H9 (cell line): Measurements from ENCODE around the gene CLCNKB. TPM values are rescaled to one million over a fixed set of nuclear protein-coding genes. Genes with fewer than 3 reads are reported as not detected.
A peak's percentile ranks its signal among the peaks of the same experiment; 100 is the strongest.

Source experiments
- DNase-seq: peaks from one replicate; pipeline ENCODE4 v3.0.0-alpha.2; 2017
- H2AFZ ChIP-seq: one replicate; pipeline ENCODE4 v1.6.1; 2013; ENCODE audit warnings: mild to moderate bottlenecking, low read length, control low read depth, moderate library complexity
- H2AK5ac ChIP-seq: 2 replicates; pipeline ENCODE4 v1.6.1; 2013; ENCODE audit warnings: low read length, control low read depth, mixed read lengths; ENCODE audit not compliant: insufficient read length
- H2BK120ac ChIP-seq: one replicate; pipeline ENCODE4 v1.6.1; 2013; ENCODE audit warnings: low read depth, mild to moderate bottlenecking, low read length, control low read depth, inconsistent platforms; ENCODE audit not compliant: poor library complexity, severe bottlenecking
- H2BK12ac ChIP-seq: 2 replicates; pipeline ENCODE4 v1.6.1; 2013; ENCODE audit warnings: low read length, control low read depth, mixed read lengths, low read depth; ENCODE audit not compliant: insufficient read length
- H2BK15ac ChIP-seq: 2 replicates; pipeline ENCODE4 v1.6.1; 2013; ENCODE audit warnings: low read depth, low read length, control low read depth
- H2BK20ac ChIP-seq: one replicate; pipeline ENCODE4 v1.6.1; 2013; ENCODE audit warnings: low read depth, mild to moderate bottlenecking, low read length, control low read depth, inconsistent platforms; ENCODE audit not compliant: poor library complexity, severe bottlenecking
- H2BK5ac ChIP-seq: 2 replicates; pipeline ENCODE4 v1.6.1; 2013; ENCODE audit warnings: low read length, control low read depth, mixed read lengths; ENCODE audit not compliant: insufficient read length
- H3K14ac ChIP-seq: 2 replicates; pipeline ENCODE4 v1.6.1; 2013; ENCODE audit warnings: low read length, control low read depth; ENCODE audit not compliant: insufficient read depth
- H3K18ac ChIP-seq: 2 replicates; pipeline ENCODE4 v1.6.1; 2013; ENCODE audit warnings: low read depth, mild to moderate bottlenecking, mixed read lengths, low read length, control low read depth; ENCODE audit not compliant: insufficient read length
- H3K23ac ChIP-seq: 2 replicates; pipeline ENCODE4 v1.6.1; 2013; ENCODE audit warnings: low read length, control low read depth, mixed read lengths, low read depth; ENCODE audit not compliant: insufficient read length
- H3K23me2 ChIP-seq: 2 replicates; pipeline ENCODE4 v1.6.1; 2013; ENCODE audit warnings: low read depth, mild to moderate bottlenecking, mixed read lengths, low read length, control low read depth; ENCODE audit not compliant: insufficient read length, poor library complexity, severe bottlenecking
- H3K27ac ChIP-seq: 2 replicates; pipeline ENCODE4 v1.5.1; 2013; ENCODE audit warnings: low read length, control low read depth, mixed read lengths, low read depth; ENCODE audit not compliant: insufficient read length
- H3K27me3 ChIP-seq: 2 replicates; pipeline ENCODE4 v1.6.1; 2013; ENCODE audit warnings: low read length, control low read depth, inconsistent platforms; ENCODE audit not compliant: insufficient read depth
- H3K4ac ChIP-seq: 2 replicates; pipeline ENCODE4 v1.6.1; 2013; ENCODE audit warnings: low read depth, mild to moderate bottlenecking, control low read depth, inconsistent platforms, low read length, moderate library complexity
- H3K4me1 ChIP-seq: 2 replicates; pipeline ENCODE4 v1.6.1; 2013; ENCODE audit warnings: low read length, control low read depth, inconsistent platforms; ENCODE audit not compliant: insufficient read depth
- H3K4me2 ChIP-seq: 2 replicates; pipeline ENCODE4 v1.6.1; 2013; ENCODE audit warnings: low read length, control low read depth, mixed read lengths; ENCODE audit not compliant: insufficient read length, insufficient read depth
- H3K56ac ChIP-seq: 2 replicates; pipeline ENCODE4 v1.6.1; 2013; ENCODE audit warnings: low read depth, mild to moderate bottlenecking, mixed read lengths, low read length, control low read depth; ENCODE audit not compliant: insufficient read length
- H3K79me1 ChIP-seq: 2 replicates; pipeline ENCODE4 v1.6.1; 2013; ENCODE audit warnings: low read depth, mild to moderate bottlenecking, moderate library complexity, low read length, control low read depth, inconsistent platforms; ENCODE audit not compliant: insufficient read depth, poor library complexity, severe bottlenecking
- H3K79me2 ChIP-seq: 2 replicates; pipeline ENCODE4 v1.6.1; 2013; ENCODE audit warnings: low read length, control low read depth, inconsistent platforms; ENCODE audit not compliant: insufficient read depth
- H3K9ac ChIP-seq: 2 replicates; pipeline ENCODE4 v1.6.1; 2013; ENCODE audit warnings: low read length, control low read depth, mixed read lengths; ENCODE audit not compliant: insufficient read length; ENCODE audit errors: extremely low read depth
- H3K9me3 ChIP-seq: one replicate; pipeline ENCODE4 v1.6.1; 2013; ENCODE audit warnings: low read depth, low read length, inconsistent platforms; ENCODE audit not compliant: control insufficient read depth
- H3T11ph ChIP-seq: one replicate; pipeline ENCODE4 v1.6.1; 2013; ENCODE audit warnings: mild to moderate bottlenecking, low read length, control low read depth, inconsistent platforms
- H4K20me1 ChIP-seq: one replicate; pipeline ENCODE4 v1.6.1; 2013; ENCODE audit not compliant: control insufficient read depth, insufficient read length, insufficient read depth
- H4K5ac ChIP-seq: 2 replicates; pipeline ENCODE4 v1.6.1; 2013; ENCODE audit warnings: low read depth, mild to moderate bottlenecking, mixed read lengths, low read length, control low read depth; ENCODE audit not compliant: insufficient read length
- H4K8ac ChIP-seq: replicated peaks from 2 replicates; pipeline ENCODE4 v1.6.1; 2013; ENCODE audit warnings: low read length, control low read depth, mixed read lengths, low read depth; ENCODE audit not compliant: insufficient read length
- H4K91ac ChIP-seq: 2 replicates; pipeline ENCODE4 v1.6.1; 2013; ENCODE audit warnings: low read depth, mild to moderate bottlenecking, moderate library complexity, mixed read lengths, low read length, control low read depth; ENCODE audit not compliant: insufficient read length
- H3K27ac Mint-ChIP-seq, 3 experiments: 2 replicates in 2 of 3; 3 replicates in 1 of 3; pipeline ENCODE4 v1.8.0; 2020 to 2021; ENCODE audit warnings: mixed read lengths in 3 of 3, mild to moderate bottlenecking in 1 of 3, moderate library complexity in 1 of 3
- H3K27me3 Mint-ChIP-seq: 2 replicates; pipeline ENCODE4 v1.8.0; 2021; ENCODE audit warnings: low read depth, mild to moderate bottlenecking, moderate library complexity, mixed read lengths
- H3K36me3 Mint-ChIP-seq, 3 experiments: 2 replicates in 2 of 3; 3 replicates in 1 of 3; pipeline ENCODE4 v1.8.0; 2020 to 2021; ENCODE audit warnings: low read depth in 3 of 3, mixed read lengths in 3 of 3; ENCODE audit not compliant: insufficient read depth in 1 of 3
- H3K4me1 Mint-ChIP-seq, 2 experiments: 2 replicates each; pipeline ENCODE4 v1.8.0; 2020; ENCODE audit warnings: mixed read lengths in 2 of 2
- H3K4me3 Mint-ChIP-seq, 2 experiments: 2 replicates in 1 of 2; 3 replicates in 1 of 2; pipeline ENCODE4 v1.8.0; 2020 to 2021; ENCODE audit warnings: mild to moderate bottlenecking in 2 of 2, mixed read lengths in 2 of 2, moderate library complexity in 1 of 2
- H3K9me3 Mint-ChIP-seq, 2 experiments: 2 replicates in 1 of 2; 3 replicates in 1 of 2; pipeline ENCODE4 v1.8.0; 2020; ENCODE audit warnings: mild to moderate bottlenecking in 2 of 2, mixed read lengths in 2 of 2, moderate library complexity in 1 of 2
- CTCF ChIP-seq: fragments of 200-600 bp; sonication (generic); conservative IDR thresholded peaks from 3 replicates; pipeline ENCODE4 v1.8.0; 2021; ENCODE audit warnings: antibody characterized with exemption, mild to moderate bottlenecking
- WGBS: extraction: QIAGEN DNeasy Blood & Tissue Kit; methylation state at CpG from one replicate; pipeline ENCODE4 v1.1.7; 2013; ENCODE audit warnings: missing lambda C conversion rate, low lambda C conversion rate, mixed read lengths; ENCODE audit not compliant: insufficient read length; ENCODE audit errors: extremely low coverage; 5-methylcytosine and 5-hydroxymethylcytosine counted together
- total RNA-seq: library from RNA; stranded (reverse); gene quantifications from 2 replicates; pipeline ENCODE4 v1.2.1, GENCODE V29; 2021

The CLCNKB gene
- total RNA-seq, 1 experiment from 2014 or later, result 1.7 TPM

DNA sequence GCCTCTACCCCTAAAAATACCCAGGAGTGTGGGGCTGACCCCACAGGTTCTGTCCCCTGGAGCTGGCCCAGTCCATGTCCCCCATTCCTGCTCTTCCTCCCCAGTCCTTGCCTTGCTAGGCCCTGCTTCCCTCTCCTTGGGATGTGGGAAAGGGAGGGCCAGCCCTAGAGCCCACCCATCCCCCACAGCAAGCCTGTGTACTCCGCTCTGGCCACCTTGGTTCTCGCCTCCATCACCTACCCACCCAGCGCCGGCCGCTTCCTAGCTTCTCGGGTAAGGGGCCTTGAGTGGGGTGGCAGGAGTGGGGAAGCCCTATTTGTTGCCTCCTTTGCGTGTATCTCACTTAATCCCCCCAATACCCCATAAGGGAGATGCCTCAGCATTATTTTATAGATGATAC is 6.7 kb downstream of the CLCNKB start:
- Histone ChIP-seq H2BK15ac (no peak overlapping the region), H2BK12ac (no peak overlapping the region), H3K79me1 (no peaks in the 10 kb centered on the region), H3K56ac (no peak overlapping the region), H4K91ac (no peak overlapping the region), H3K23ac (no peak overlapping the region), H3K4me2 (no peak overlapping the region), H2BK20ac (no peak overlapping the region), H3K14ac (peak overlapping the region; percentile 61; the same call in 1 of the 2 replicates), H3K27me3 (no peaks in the 10 kb centered on the region), H3K23me2 (no peaks in the 10 kb centered on the region), H2AFZ (no peak overlapping the region), H3K4ac (no peak overlapping the region), H4K20me1 (no peaks in the 10 kb centered on the region), H3T11ph (no peak overlapping the region), H3K9ac (no peak overlapping the region), H3K27ac (no peak overlapping the region), H3K4me1 (peaks cover 2% of the 10 kb centered on the region; the same call in 1 of the 2 replicates), H4K8ac (no peak overlapping the region), H3K79me2 (no peaks in the 10 kb centered on the region), H3K9me3 (no peaks in the 10 kb centered on the region), H2AK5ac (no peak overlapping the region), H3K18ac (peak overlapping the region; percentile 23), H4K5ac (no peak overlapping the region), H2BK5ac (no peak overlapping the region), H2BK120ac (no peak overlapping the region)
- H3K27ac Mint-ChIP-seq, result no peak overlapping the region; a peak in 2 of 7 replicates
- no peak for DNase-seq
- no CpG with 5 or more reads among the region's 7 CpGs for WGBS
- no peak overlapping the region for H3K4me3 Mint-ChIP-seq
- peaks cover 19 to 26% of the 10 kb centered on the region in 2 experiments for H3K4me1 Mint-ChIP-seq
- H3K9me3 Mint-ChIP-seq, result no peaks in the 10 kb centered on the region
- TF ChIP-seq CTCF, result no peak
- H3K36me3 Mint-ChIP-seq, result no peaks in the 10 kb centered on the region
- peaks cover 19% of the 10 kb centered on the region for H3K27me3 Mint-ChIP-seq
